ENCODE results near the gene EXOC3L1. TPM values are rescaled to one million over a fixed set of nuclear protein-coding genes. Genes with fewer than 3 reads are reported as not detected.

The EXOC3L1 gene
- polyA plus RNA-seq, 2 of the 4 experiments (the other 2 are of a cell fraction) = 0.06 TPM; not detected in 1

DNA sequence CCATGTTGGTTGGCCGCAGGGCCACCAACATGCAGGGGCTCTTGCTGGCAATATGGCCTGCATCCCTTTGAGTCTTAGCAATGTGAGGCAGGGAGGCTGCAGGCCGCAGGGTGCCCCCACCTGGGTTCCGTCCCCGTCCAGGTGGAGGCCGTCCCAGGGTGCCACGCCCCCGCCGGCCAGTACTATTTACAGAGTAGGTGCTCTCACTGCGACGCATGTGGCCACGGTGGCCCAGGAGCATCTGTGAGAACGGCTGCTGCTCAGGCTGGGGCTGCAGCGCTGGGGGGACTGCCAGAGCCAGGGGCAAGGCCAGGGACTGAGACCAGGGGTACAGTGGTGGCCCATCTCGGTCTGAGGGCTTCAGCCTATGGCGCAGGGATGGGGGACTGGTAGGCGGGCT lies 9.8 kb downstream of the EXOC3L1 start (continued):
- TF ChIP-seq BHLHE40 (IDR thresholded peaks at IDR 0.05; ENCODE audit: low read depth, low read length) = no peak

DNA sequence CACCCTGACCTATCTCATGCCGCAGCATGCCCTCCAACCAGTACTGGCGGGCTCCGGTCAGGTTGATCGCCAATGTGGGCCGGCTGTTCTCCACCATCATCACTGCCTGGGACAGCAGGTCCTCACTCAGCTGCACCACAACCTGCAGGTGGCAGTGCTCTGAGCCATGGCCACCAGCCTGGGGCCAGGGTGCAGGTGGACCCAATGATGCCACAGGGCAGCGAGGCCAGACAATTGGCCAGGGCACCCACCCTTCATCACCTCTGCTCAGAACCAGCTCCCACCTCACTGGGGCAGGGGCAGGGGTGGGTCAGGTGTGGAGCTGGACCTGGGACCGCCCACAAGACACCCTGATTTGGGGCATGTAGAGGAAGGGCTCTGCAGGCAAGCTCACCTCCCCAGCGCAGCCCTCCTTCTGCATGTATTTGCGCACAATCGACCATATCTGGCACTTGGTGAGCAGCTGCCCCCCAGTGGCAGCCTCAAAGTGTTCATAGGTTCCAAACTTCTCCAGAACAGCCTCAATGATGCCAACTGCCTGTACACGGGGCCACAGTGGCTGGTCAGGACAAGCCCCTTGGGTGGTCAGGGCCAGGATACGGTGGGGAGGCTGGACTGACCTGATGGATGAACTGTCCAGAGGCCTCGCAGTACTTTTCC lies 10.4 kb downstream of the EXOC3L1 start:
- TF ChIP-seq NFE2L2 (conservative IDR thresholded peaks at IDR 0.05; ENCODE audit: low read length) (no peak), RAD21 (conservative IDR thresholded peaks at IDR 0.05 in 1 of 2, IDR thresholded peaks at IDR 0.05 in 1 of 2) (peak in 1 of 2 experiments; percentile 58; a peak in 3 of 5 replicates)
- TF ChIP-seq, protein P1, sequence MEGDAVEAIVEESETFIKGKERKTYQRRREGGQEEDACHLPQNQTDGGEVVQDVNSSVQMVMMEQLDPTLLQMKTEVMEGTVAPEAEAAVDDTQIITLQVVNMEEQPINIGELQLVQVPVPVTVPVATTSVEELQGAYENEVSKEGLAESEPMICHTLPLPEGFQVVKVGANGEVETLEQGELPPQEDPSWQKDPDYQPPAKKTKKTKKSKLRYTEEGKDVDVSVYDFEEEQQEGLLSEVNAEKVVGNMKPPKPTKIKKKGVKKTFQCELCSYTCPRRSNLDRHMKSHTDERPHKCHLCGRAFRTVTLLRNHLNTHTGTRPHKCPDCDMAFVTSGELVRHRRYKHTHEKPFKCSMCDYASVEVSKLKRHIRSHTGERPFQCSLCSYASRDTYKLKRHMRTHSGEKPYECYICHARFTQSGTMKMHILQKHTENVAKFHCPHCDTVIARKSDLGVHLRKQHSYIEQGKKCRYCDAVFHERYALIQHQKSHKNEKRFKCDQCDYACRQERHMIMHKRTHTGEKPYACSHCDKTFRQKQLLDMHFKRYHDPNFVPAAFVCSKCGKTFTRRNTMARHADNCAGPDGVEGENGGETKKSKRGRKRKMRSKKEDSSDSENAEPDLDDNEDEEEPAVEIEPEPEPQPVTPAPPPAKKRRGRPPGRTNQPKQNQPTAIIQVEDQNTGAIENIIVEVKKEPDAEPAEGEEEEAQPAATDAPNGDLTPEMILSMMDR (IDR thresholded peaks at IDR 0.05) = peak; percentile 30; the same call in 2 of the 3 replicates
- peak in 1 of 2 experiments; percentile 57 for DNase-seq (ENCODE audit: low read depth in 1 of 2, low spot score in 1 of 2)
- Histone ChIP-seq H3K9me3 (no peaks in the 10 kb centered on the region), H3K4me2 (no peak overlapping the region), H3K27ac (no peak overlapping the region), H3K4me1 (peaks cover 30% of the 10 kb centered on the region), H3K4me3 (no peak overlapping the region)
- ChIA-PET POLR2A (interaction anchor here (0.9 kb wide), 1 partner anchor 10 kb away, joined by 3 read pairs; the partner anchor contains the start of gene NOL3), CTCF (interaction anchor here (0.8 to 1.2 kb wide), 4 partner anchors 11 to 219 kb away, joined by 3 to 5 read pairs (median 4); partner anchors contain the start of gene CES3)
- ATAC-seq = no peak
- WGBS (ENCODE audit: missing lambda C conversion rate) = 71% methylated on average over 6 of the region's 13 CpGs
- no peak for FAIRE-seq

DNA sequence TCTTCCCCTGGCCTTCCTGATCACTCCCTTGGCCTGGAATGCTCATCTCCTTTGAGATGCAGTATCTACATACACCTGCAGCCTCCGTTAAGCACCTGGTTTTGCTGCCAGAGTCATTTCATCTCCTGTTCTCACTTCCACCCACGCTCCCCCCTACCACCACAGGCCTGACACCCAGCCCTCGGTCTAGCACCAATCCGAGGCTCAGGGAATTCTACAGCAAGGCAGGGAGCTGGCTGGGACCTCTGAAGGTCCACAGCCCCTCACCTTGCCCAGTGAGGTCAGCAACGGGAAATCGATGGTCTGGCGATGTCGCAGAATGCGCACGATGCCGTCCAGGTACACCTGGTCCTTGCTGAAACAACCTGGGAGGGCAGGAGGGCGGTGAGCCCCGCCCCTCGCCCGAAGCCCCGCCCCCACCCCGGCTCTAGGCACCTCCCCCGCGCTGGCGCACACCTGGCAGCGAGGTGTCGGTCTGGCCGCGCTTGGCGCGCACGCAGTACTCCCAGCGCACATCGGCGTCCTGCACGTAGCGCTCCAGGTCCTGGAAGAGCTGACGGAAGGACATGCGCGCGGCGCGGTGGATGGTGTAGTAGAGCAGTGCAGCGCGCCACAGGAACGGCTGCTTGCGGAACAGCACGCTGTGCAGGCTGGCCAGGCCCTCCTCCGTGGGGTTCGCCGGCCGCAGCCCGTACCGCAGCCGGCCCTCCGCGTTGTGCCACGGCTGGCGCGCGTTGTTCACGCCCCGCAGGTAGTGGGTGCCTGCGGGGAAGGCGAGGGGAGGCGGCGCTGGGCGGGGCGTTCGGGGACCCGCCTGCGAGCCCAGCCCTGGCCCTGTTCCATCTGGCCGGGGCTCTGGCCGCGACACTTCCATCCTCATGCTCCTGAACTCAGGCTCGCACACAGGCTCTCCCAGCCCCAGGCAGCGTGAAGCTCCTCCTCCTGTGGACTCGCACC lies 11.9 kb downstream of the EXOC3L1 start:
- TF ChIP-seq, protein P2, sequence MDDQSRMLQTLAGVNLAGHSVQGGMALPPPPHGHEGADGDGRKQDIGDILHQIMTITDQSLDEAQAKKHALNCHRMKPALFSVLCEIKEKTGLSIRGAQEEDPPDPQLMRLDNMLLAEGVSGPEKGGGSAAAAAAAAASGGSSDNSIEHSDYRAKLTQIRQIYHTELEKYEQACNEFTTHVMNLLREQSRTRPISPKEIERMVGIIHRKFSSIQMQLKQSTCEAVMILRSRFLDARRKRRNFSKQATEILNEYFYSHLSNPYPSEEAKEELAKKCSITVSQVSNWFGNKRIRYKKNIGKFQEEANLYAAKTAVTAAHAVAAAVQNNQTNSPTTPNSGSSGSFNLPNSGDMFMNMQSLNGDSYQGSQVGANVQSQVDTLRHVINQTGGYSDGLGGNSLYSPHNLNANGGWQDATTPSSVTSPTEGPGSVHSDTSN (IDR thresholded peaks at IDR 0.05) = peak; percentile 70; the same call in 1 of the 2 replicates
- TF ChIP-seq NFE2L2 (conservative IDR thresholded peaks at IDR 0.05; ENCODE audit: low read length) (no peak), JUN (IDR thresholded peaks at IDR 0.05) (peak in 1 of 2 experiments; percentile 50; a peak in 1 of 5 replicates), RARB (CRISPR knock-in tag; IDR thresholded peaks at IDR 0.05) (no peak)
- TF ChIP-seq, protein P3, sequence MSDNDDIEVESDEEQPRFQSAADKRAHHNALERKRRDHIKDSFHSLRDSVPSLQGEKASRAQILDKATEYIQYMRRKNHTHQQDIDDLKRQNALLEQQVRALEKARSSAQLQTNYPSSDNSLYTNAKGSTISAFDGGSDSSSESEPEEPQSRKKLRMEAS (IDR thresholded peaks at IDR 0.05) = peak; percentile 56
- FAIRE-seq (no peak), DNase-seq (ENCODE audit: low read depth in 1 of 2, low spot score in 1 of 2) (peak; percentile 57 to 76), ATAC-seq (peak; percentile 41 to 65)
- POLR2A ChIA-PET = interaction anchor here (0.8 kb wide), 1 partner anchor 17 kb away, joined by 3 read pairs; no protein-coding TSS in a partner anchor
- CTCF ChIA-PET = interaction anchor here (1.2 to 20.5 kb wide), 8 partner anchors 8 to 200 kb away, joined by 3 to 314 read pairs (median 6); partner anchors contain the start of genes B3GNT9, EXOC3L1, FBXL8 and MATCAP1
- WGBS (ENCODE audit: missing lambda C conversion rate) = 35% methylated on average over 11 of the region's 73 CpGs
- H3K27ac ChIP-seq = peak overlapping the region; percentile 57 to 77; a peak in 5 of 6 replicates
- peaks cover 36% of the 10 kb centered on the region for H3K4me1 ChIP-seq
- H3K4me2 ChIP-seq = peak overlapping the region; percentile 87
- no peaks in the 10 kb centered on the region for H3K9me3 ChIP-seq
- peak overlapping the region; percentile 46 for H3K4me3 ChIP-seq

DNA sequence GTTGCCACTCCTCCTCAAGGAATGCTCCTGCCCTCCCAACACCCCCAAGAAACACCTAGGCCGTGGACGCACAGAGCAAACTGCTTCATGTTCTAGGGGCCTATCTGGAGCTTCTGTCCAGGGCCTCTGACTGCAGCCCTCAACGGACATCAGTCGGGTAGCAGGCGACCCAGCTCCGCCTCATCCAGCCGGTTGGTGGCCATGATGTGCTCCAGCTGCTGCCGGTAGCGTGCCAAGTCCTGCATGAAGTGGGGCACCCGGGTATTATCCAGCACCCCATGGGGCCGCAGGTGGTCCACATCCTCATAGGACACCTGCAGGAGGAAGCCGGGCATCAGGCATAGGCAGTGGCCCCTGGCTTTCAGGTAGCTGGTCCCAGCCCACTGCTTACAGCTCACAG lies 13.3 kb downstream of the EXOC3L1 start:
- 91% methylated on average over 9 of the region's 12 CpGs for WGBS (ENCODE audit: missing lambda C conversion rate)
- CTCF ChIA-PET = interaction anchor here (1.0 to 20.5 kb wide), 12 partner anchors 9 to 224 kb away, joined by 3 to 314 read pairs (median 6); partner anchors contain the start of genes B3GNT9, EXOC3L1, FBXL8 and MATCAP1
- no peak for TF ChIP-seq KDM1A (IDR thresholded peaks at IDR 0.05; ENCODE audit: low read depth)
- TF ChIP-seq HOXB5 (CRISPR knock-in tag; IDR thresholded peaks at IDR 0.05) = no peak
- no peak for TF ChIP-seq FOSL2 (IDR thresholded peaks at IDR 0.05)
- TF ChIP-seq FOSL2 (CRISPR knock-in tag; IDR thresholded peaks at IDR 0.05) = no peak
- no peak for TF ChIP-seq CEBPB (IDR thresholded peaks at IDR 0.05)
- no peak for TF ChIP-seq GATA3 (IDR thresholded peaks at IDR 0.05; ENCODE audit: borderline replicate concordance)
- TF ChIP-seq, protein P4, sequence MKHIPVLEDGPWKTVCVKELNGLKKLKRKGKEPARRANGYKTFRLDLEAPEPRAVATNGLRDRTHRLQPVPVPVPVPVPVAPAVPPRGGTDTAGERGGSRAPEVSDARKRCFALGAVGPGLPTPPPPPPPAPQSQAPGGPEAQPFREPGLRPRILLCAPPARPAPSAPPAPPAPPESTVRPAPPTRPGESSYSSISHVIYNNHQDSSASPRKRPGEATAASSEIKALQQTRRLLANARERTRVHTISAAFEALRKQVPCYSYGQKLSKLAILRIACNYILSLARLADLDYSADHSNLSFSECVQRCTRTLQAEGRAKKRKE (CRISPR knock-in tag; IDR thresholded peaks at IDR 0.05; ENCODE audit: low read depth) = no peak
- no peak for TF ChIP-seq CHD2 (IDR thresholded peaks at IDR 0.05; ENCODE audit: low read length, partially characterized antibody)
- TF ChIP-seq, protein P1 (IDR thresholded peaks at IDR 0.05) = no peak
- no peak for TF ChIP-seq RCOR1 (IDR thresholded peaks at IDR 0.05; ENCODE audit: low read depth, low read length)
- TF ChIP-seq, protein P5, sequence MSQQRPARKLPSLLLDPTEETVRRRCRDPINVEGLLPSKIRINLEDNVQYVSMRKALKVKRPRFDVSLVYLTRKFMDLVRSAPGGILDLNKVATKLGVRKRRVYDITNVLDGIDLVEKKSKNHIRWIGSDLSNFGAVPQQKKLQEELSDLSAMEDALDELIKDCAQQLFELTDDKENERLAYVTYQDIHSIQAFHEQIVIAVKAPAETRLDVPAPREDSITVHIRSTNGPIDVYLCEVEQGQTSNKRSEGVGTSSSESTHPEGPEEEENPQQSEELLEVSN (IDR thresholded peaks at IDR 0.05; ENCODE audit: borderline replicate concordance, low read depth) = no peak
- TF ChIP-seq RFX5 (IDR thresholded peaks at IDR 0.05) = no peak
- TF ChIP-seq HOXB13 (CRISPR knock-in tag; IDR thresholded peaks at IDR 0.05; ENCODE audit: low read depth) = no peak
- TF ChIP-seq CBX2 (IDR thresholded peaks at IDR 0.05; ENCODE audit: borderline replicate concordance, low read depth) = no peak

More for the DNA sequence above, 13.3 kb downstream of the EXOC3L1 start:
- no peak overlapping the region for H3K4me3 ChIP-seq
- ATAC-seq = no peak
- no peak overlapping the region for H3K4me2 ChIP-seq
- DNase-seq (ENCODE audit: low read depth in 1 of 2, low spot score in 1 of 2) = no peak
- H3K27ac ChIP-seq = no peak overlapping the region
- no peaks in the 10 kb centered on the region for H3K9me3 ChIP-seq
- POLR2A ChIA-PET = no interaction called here
- FAIRE-seq = no peak
- H3K4me1 ChIP-seq = peaks cover 33% of the 10 kb centered on the region

All from A549 (cell line).